Fibroblast of skin of left biceps (primary cell): ENCODE data around the gene CARD11.
"Not testable (repeated sequence)": the region's sequence is repeated elsewhere in the genome, so short reads cannot be mapped to it uniquely, and the experiment has no call there.

Experiments used
- DNase-seq, 2 experiments: peaks; one replicate each; pipeline ENCODE4 v3.0.0-alpha.2; 2013; ENCODE audit warnings: low read depth in 2 of 2

The CARD11 gene

GRCh38 chr7:3064067-3064466, 20.4 kb upstream of the CARD11 start:
- no peak for DNase-seq

- no peak for DNase-seq
Measured at GRCh38 chr7:3063016-3063753, 19.5 kb upstream of the CARD11 start.

GRCh38 chr7:3057066-3057420, 13.4 kb upstream of the CARD11 start:
- DNase-seq = no peak

- DNase-seq = no peak
Measured at GRCh38 chr7:3056234-3057065, 12.8 kb upstream of the CARD11 start.

GRCh38 chr7:3055626-3056025, 12.0 kb upstream of the CARD11 start:
- no peak for DNase-seq

DNA sequence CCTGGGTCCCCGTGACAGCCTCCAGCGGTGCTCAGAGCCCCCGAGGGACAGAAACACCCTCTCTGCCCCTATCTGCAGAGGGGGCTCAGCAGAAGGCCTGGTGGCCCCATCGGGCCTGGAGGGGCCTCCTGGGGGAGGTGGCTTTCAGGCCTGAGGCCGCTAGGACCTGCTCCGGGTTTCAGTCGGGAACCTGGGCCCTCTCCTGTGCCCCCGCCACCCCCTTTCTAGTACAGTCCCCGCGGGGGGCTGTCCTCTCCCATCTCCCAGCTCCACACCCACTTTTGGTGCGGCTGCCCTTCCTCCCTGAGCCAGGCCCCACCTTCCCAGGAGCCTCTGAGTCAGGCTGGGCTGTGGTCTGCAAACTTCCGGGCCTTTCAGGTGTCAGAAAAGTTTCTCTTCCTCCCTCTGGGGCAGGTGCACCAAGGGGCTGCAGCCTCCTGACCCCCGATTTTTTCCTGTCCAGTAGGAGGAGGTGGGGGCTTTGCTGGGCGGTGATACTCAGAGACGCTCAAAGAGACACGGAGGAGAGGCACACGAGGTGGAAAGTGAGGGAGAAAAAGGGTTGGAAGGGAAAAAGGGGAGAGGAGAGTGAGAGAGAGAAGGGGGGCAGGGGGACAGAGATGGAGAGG, 692 bp downstream of the CARD11 start:
- DNase-seq = no peak

GRCh38 chr7:3041986-3042675, 1.5 kb downstream of the CARD11 start:
- DNase-seq = no peak

DNA sequence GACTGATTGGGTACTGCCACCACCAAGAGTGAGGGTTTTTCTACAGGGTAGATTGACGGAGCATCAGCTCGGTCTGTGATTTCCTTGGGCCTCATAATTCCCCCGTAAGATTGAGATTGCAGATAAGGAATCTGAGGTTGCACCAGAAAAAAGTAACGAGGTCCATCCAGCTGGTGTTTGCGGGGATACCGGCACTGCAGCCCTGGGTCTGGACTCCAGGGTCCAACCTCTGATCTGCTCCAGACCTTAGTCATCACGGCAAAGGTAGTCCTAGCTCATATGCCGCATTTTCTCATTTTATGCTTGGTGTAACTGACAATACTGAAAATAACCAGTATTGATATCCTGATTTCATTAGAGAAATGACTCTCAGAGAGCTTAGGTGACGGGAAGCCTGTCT, 3.9 kb downstream of the CARD11 start:
- no peak for DNase-seq

DNA sequence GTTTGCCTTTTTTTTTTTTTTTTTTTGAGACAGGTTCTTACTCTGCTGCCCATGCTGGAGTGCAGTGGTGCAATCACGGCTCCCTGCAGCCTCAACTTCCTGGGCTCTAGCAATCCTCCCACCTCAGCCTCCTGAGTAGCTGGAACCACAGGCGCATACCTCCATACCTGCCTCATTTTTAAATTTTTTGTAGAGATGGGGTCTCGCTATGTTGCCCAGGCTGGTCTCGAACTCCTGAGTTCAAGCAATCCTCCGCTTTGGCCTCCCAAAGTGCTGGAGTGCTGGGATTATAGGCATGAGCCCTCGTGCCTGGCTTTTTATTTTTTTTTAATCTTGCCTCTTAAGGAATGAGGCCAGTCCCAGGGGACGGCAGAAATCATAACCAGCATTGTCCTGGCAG, 5.7 kb downstream of the CARD11 start:
- DNase-seq = not testable (repeated sequence)

- no peak for DNase-seq
Measured at GRCh38 chr7:3037259-3037658, 6.4 kb downstream of the CARD11 start.

- DNase-seq = no peak
Measured at GRCh38 chr7:3034591-3035150, 9.0 kb downstream of the CARD11 start.

- no peak for DNase-seq
Measured at GRCh38 chr7:3033581-3033980, 10.1 kb downstream of the CARD11 start.

DNA sequence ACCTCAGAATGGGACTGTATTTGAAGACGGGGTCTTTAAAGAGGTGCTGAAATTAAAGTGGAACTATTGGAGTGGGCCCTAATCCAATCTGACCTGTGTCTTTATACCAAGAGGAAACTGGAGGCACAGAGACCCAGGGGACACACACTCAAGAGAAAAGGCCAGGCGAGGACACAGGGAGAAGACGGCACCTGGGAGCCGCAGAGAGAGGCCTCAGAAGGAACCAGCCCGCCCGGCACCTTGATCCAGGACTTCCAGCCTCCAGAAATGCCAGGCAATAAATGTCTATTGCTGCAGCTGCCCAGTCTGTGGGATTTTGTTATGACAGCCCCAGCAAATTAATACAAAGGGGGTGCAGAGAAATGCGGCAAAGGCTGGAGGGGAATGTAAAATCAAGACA, 10.5 kb downstream of the CARD11 start:
- no peak for DNase-seq

- no peak for DNase-seq
Measured at GRCh38 chr7:3032256-3032655, 11.4 kb downstream of the CARD11 start.

- no peak for DNase-seq
Measured at GRCh38 chr7:3029138-3029537, 14.5 kb downstream of the CARD11 start.

DNA sequence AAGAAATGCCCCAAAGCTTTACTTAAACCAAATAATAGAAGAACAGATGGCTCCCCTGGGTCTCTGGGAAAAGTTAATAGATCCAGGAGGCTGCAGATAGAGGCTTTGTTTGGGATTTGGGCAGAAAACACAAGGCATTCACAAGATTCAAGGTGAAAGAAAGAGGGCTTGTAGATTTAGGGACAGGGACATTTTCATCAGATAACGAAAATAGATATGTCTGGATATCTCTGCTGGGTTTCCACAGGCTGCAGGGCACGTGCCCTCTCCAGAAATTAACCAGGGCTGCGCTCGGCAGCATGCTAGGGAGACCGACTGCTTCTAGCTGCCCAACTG, 14.9 kb downstream of the CARD11 start:
- DNase-seq = no peak

DNA sequence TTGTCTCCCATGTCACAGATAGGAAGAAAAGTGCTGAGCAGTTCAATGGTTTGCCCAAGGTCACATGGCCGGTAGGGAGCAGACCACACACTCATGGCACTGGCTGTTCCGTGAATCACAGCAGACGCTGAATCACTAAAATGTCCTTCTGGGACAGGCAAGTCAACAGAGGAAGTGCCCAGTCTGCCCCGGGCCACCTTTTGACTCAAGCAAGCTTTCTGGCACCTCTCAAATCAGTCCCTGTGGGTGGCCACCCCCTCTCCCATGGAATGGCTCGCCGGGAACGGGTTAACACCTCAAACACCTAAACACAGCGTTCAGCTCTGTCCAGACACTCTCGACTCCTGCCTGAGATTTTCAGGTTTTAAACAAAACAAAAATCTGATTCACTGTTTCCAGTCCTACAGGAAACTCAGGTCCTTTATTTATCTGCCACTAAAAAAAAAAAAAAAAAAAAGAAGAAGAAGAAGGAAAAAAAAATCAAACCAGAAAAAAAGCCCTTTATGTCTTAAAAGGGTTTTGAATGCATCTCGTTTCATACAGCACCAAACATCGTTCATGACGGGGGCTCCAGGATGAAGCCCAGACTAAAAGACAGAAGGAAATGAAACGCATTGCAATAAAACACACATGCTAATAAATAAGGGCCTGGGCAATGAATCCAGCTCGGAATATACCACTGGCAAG, 15.5 kb downstream of the CARD11 start:
- DNase-seq = no peak

- DNase-seq = no peak
Measured at GRCh38 chr7:3027005-3027845, 16.4 kb downstream of the CARD11 start.

- DNase-seq = no peak
Measured at GRCh38 chr7:3025616-3026015, 18.1 kb downstream of the CARD11 start.

- DNase-seq = no peak
Measured at GRCh38 chr7:3021825-3022224, 21.8 kb downstream of the CARD11 start.

- DNase-seq = not testable (repeated sequence)
Measured at GRCh38 chr7:3021224-3021623, 22.4 kb downstream of the CARD11 start.
